Measurements from ENCODE around the gene INKA2.

DNA sequence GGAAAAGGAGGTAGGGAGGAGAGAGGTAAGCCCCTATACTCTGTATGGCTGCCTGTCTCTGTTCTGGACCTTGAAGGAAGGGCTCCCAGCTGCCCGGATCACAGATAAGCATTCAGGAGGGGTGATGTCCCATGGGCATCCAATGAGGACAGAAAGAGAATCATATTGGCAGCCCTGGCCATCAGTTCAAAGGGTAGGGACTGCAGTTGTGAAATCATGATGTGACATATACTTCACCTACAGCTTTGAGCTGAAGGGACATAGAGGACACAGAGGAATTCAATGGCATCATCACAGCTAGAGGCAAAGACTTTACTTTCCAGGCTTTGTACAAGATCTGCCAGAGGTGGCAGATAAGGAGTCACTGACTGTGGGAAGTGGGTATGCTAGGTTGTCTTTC is 38.1 kb upstream of the INKA2 start:
- TF ChIP-seq, protein P1, sequence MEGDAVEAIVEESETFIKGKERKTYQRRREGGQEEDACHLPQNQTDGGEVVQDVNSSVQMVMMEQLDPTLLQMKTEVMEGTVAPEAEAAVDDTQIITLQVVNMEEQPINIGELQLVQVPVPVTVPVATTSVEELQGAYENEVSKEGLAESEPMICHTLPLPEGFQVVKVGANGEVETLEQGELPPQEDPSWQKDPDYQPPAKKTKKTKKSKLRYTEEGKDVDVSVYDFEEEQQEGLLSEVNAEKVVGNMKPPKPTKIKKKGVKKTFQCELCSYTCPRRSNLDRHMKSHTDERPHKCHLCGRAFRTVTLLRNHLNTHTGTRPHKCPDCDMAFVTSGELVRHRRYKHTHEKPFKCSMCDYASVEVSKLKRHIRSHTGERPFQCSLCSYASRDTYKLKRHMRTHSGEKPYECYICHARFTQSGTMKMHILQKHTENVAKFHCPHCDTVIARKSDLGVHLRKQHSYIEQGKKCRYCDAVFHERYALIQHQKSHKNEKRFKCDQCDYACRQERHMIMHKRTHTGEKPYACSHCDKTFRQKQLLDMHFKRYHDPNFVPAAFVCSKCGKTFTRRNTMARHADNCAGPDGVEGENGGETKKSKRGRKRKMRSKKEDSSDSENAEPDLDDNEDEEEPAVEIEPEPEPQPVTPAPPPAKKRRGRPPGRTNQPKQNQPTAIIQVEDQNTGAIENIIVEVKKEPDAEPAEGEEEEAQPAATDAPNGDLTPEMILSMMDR (IDR thresholded peaks at IDR 0.05; ENCODE audit: poor library complexity, severe bottlenecking), result no peak
- TF ChIP-seq RAD21 (conservative IDR thresholded peaks at IDR 0.05) (no peak), EP300 (conservative IDR thresholded peaks at IDR 0.05; ENCODE audit: poor library complexity, severe bottlenecking) (no peak), TAF1 (IDR thresholded peaks at IDR 0.05; ENCODE audit: low read depth) (no peak), POLR2AphosphoS5 (IDR thresholded peaks at IDR 0.05) (no peak), MXI1 (conservative IDR thresholded peaks at IDR 0.05; ENCODE audit: poor library complexity, severe bottlenecking) (no peak)

Measured in neural cell (in vitro differentiated cells).